KG1 (cell line): Measurements from ENCODE around the gene RNU1-3.
"Not testable (repeated sequence)": the region's sequence is repeated elsewhere in the genome, so short reads cannot be mapped to it uniquely, and the experiment has no call there.

Experiments used
- DNase-seq: peaks from one replicate; lab custom pipeline; 2025; lab: John Stamatoyannopoulos, UW

Gene RNU1-3

DNA sequence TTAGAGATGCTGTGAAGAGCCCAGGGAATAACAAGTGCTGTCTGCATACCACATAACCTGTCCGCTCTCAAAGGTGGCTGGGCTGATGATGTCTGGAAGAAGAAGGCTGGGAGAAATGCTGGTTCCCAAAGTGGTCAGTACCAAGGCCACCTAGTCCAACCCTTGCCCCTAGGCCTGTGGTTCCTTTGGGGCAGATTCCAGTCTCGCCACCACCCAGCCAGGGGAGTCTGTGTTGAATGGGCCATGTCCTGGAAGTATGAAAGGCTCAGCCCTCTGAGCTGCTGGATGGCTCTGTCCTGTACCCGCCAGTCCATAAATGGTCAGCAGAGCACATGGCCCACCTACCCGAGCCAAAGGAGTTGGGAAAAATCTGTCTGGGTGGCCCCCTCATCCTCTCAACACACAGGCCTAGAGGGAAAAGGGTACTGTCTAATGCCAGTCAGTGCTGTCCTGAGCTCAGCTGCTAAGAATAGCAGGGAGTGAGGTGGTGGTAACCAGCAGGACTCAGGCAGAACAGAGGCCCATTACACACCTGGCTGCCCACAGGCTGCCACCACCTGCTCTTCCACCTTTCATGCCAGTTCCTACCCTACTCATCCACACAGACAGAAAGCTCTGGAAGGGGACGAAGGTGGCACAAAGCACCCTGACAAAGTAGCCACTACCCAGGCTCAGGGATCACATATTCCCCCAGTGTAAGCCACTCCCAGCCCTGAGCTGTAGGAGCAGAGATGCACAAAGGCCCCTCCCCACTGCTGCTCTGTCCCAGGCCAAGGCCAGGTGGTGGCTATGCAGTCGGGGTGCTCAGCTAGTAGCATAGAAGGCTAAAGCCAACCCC lies 28.6 kb downstream of the RNU1-3 start:
- DNase-seq, result not testable (repeated sequence)

DNA sequence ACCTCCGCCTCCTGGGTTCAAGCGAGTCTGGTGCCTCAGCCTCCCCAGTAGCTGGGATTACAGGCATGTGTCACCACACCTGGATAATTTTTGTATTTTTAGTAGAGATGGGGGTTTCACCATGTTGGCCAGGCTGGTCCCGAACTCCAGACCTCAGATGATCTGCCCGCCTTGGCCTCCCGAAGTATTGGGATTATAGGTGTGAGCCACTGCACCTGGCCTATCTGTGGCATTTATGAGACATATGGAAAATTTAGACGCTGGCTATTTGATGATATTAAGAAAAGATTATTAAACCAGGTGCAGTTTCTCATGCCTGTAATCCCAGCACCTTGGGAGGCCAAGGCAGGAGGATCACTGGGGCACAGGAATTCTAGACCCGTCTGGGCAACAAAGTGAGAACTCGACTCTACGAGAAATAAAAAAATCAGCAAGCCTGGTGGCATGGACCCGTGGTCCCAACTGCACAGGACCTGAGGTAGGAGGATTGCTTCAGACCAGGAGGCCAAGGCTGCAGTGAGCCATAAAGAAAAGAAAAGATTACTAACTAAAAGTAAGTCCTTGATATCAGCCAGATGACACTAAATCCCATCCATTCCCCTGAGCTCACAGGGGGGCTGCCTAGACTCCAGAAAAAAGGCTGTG lies 30.1 kb downstream of the RNU1-3 start:
- DNase-seq, result not testable (repeated sequence)

GRCh38 chr1:16635959-16636358 lies 30.8 kb downstream of the RNU1-3 start:
- not testable (repeated sequence) for DNase-seq

DNA sequence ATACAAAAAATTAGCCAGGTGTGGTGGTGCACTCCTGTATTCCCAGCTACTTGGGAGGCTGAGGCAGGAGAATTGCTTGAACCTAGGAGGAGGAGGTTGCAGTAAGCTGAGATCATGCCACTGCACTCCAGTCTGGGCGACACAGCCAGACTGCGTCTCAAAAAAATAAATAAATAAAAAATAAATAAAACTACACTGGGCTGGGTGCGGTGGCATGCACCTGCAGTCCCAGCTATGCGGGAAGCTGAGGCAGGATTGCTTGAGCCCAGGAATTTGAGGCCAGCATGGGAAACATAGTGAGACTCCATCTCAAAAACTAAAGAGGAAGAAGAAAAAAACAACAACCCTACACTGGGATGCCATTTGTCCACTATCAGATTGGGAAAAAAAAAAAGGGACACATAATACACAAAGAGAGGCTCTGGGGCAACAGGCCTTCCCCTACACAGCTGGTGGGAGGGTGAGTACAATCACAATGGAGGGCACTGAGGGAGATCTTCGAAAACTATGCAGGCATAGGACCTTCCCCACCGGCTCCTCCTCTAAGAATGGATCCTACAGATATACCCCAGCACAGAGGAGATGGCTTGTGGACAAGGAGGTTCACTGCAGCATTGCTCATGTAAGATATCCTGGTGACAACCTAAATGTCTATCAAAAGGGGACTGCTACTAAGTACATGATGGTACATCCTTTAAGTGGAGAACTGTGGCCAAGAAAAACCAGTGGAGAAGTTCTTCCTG lies 33.0 kb downstream of the RNU1-3 start:
- not testable (repeated sequence) for DNase-seq

DNA sequence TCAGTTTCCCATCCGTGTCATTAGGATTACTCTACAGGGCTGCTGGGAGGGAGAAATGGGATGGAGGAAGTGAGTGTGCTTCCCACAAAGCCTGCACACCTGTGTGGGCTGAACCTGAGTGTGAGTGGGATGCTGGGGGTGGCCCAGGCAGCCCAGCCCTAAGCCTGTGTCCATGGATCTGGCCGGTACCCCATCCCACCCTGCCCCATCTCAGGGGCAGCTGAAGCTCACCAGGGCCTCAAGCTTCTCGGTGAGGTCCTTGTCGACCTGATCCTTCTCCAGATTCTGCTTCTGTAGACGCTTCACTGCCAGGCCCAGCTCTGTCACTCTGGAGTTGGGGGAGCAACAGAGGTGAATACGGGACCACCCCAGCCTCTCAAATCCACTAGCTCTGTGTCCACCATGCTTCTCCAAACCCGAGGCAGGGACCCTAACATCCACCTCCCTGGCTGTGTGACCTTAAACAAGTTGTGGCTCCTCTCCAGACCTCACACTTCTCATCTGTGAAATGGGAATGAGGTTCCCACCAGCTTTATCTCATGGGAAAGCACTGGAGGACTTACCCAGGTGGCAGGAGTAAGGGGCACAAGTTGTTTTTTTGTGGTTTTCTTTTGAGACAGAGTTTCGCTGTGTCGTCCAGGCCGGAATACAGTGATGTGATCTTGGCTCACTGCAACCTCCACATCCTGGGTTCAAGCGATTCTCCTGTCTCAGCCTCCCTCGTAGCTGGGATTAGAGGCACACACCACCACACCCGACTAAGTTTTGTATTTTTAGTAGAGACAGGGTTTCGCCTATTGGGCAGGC lies 34.5 kb downstream of the RNU1-3 start:
- not testable (repeated sequence) for DNase-seq

DNA sequence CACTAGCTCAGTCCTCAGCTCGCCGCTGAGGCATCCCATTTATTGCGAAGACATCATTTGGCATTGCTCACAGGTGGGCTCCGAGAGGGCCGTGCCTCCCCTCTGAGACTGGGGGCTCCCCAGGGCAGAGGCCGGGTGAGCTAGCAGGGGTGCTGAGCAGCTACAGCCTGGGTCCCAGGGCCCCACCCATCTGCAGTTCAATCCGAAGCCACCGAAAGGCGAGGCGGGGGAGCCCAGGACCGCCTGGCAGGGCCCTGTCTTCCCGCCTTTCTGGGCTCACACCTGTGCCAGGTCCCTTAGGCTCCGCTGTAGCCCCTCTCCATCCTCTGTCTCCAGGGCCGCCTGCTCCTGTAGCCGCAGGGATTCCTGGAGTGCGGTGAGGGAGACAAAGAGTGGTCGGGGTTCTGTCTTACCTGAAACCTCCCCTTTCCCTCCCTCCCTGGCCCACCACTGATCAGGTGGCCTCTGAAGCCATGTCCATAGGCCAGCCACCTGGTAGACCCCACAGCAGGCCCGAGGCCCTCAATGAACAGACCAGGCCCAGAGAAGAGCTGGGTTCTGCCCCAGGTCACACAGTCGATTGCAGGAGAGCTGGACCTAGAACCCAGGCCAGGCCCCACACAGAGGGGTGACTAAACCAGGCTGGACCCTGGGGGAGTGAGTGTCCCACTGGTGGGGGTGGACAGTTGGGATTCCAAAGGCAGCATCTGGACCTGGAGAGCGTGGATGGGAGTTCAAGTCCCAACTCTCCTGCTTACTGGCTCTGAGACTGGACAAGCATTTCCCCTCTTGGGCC lies 35.3 kb downstream of the RNU1-3 start:
- no peak for DNase-seq

GRCh38 chr1:16630661-16631247 lies 36.0 kb downstream of the RNU1-3 start:
- DNase-seq, result no peak

- DNase-seq, result not testable (repeated sequence)
These were observed 36.7 kb downstream of the RNU1-3 start for GRCh38 chr1:16629916-16630530.

- DNase-seq, result no peak
These were observed 38.2 kb downstream of the RNU1-3 start for GRCh38 chr1:16628361-16629111.

DNA sequence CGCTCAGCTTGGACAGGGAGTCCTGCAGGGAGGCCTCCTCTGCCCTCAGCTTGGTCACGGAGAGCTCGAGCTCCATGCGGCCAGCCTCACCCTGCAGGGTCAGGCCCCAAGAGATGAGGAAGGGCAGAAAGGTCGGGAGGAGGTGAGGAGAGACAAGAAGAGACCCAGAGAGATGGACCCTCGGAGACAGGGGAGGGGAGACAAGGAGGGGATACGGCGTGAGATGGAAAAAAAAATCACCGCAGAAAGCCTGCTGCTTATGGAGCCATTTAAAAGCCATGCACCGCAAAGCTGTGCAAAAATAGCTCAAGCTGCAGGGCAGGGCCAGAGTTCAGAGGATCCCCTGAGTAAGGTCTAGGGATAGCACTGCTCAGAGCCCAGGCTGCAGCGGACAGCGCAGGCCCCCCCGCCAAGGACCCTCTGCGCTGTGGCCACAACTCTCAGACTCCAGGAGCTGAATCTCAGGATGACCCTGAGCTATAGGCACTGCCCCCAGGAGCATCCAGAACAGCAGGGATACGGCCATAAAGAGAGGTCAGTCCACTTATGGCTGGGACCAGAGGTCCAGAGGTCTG lies 40.3 kb downstream of the RNU1-3 start:
- DNase-seq, result not testable (repeated sequence)

- DNase-seq, result no peak
These were observed 41.0 kb downstream of the RNU1-3 start for GRCh38 chr1:16625497-16626408.

DNA sequence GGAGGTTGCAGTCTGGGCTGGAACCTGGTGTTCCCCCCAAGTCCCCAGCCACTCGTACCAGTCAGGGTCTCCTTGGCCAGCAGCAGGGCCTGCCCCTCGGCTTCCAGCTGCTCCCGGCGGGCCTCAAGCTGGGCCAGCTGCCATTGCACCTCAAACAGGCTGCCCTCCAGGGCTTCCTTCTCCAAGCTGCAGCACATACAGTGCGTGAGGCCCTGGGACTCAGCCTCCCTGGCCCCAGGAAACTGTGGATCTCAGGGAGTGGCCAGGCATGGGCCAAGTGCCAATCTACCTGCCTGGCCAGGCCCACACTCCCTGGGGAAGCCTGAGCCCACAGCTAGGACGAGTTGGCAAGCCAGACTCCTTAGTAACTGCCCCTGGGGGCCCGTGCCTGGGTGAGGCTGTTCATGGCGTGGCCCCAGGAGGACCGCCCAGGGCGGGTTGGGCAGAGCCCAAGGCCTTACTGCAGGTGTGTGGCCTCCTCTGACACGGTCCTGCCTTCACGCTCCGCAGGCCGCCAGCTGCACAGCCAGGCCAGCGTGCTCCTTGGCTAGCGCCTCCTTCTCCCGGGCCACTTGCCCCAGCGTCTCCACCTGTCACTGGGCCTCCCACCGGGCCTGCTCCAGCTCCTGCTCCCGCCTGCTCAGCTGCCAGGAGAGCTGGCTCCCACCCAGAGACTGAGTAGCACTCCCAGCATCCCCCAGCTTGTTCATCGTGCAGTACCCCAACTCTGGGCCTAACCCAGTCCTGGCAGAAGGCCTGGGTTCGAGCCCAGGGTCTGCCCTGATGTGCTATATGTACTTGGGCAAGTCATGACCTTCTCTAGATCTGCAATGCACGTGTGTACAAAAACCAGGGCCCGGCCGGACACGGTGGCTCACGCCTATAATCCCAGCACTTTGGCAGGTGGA lies 42.7 kb downstream of the RNU1-3 start:
- not testable (repeated sequence) for DNase-seq

DNA sequence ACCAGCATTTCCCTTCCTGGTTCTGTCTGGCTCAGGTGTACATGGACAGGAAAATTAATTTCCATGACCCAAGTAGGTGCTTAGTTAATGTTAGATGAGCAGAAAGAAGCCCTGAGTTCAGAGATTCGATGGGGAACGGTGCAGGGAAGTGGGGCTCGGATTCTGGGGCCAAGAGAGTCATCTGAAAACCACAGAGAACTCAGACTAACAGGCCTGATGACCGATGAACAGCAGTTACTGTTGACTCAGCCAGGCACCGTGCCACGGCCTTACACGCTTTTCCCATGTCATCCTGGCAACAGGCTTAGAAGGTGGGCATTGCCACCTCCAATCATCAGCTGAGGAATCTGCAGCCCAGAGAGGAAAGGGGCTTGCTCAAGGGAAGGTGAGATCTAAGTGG lies 43.4 kb downstream of the RNU1-3 start:
- DNase-seq, result not testable (repeated sequence)

DNA sequence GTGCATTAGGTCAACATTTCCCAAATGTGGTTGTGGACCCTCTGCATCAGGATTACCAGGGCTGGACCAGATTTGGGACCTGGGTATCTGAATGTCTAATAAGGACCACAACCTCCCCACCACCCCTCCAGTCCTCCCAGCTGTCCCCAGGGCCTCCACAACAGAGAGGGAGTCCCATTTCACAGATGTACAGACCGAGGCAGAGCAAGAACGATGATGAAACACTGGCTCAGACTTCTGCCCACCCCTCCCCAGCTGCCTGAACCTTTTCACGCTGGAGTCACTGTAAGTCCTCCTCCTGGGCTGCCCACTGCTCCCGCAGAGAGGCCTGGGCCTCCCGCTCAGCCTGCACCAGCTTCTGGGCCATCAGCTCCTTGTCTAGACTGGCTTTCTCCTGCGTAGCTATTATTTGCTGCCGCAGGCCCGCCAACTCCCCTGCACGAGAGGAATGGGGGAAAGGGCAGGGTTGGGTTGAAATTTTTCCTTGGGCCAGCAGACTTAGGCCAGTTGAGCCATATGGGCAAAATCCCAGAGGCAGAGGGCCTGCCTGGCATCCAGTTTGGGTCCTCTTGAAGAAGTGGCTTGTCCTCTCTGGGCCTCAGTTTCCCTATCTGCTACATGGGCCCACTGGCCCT lies 45.0 kb downstream of the RNU1-3 start:
- not testable (repeated sequence) for DNase-seq

DNA sequence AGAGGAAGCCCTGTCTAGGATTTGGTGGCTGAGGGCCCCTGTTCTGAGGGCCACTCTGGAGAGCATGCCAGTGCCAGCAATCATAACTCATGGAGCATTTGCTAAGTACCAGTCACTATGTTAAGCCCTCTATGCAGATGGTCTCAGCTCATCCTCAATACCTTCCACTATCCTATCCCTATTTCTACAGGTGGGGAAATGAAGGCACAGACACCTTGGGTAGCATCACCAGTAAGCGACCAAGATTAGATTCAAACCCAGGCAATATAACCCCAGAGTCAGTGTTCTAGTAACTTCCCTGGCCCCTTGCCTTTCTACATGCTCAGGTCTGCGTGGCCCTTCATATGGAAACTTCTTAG lies 45.5 kb downstream of the RNU1-3 start:
- no peak for DNase-seq

- not testable (repeated sequence) for DNase-seq
These were observed 46.8 kb downstream of the RNU1-3 start for GRCh38 chr1:16619803-16620501.
